Activated CD8-positive, alpha-beta memory T cell treated with anti-CD3 and anti-CD28 coated beads for 24 hours (primary cell): ENCODE data around the gene CEBPE.

Experiments used
- DNase-seq: peaks from one replicate; pipeline ENCODE4 v3.0.0-alpha.2; 2020

CEBPE gene

GRCh38 chr14:23118506-23119362, at the start of gene CEBPE:
CEBPE (minus strand) TSS chr14:23119255; CDS start chr14:23119091, 164 bp downstream.
- DNase-seq: peak; percentile 62

- DNase-seq: no peak
Observed at GRCh38 chr14:23168246-23168645, 49.2 kb upstream of the CEBPE start.

- DNase-seq: no peak
Observed at GRCh38 chr14:23167116-23167847, 48.2 kb upstream of the CEBPE start.

- no peak for DNase-seq
Observed at GRCh38 chr14:23164949-23165348, 45.9 kb upstream of the CEBPE start.

GRCh38 chr14:23164250-23164649, 45.2 kb upstream of the CEBPE start:
- DNase-seq: no peak

- no peak for DNase-seq
Observed at GRCh38 chr14:23163830-23164229, 44.8 kb upstream of the CEBPE start.

- no peak for DNase-seq
Observed at GRCh38 chr14:23162800-23163199, 43.7 kb upstream of the CEBPE start.

- no peak for DNase-seq
Observed at GRCh38 chr14:23162005-23162404, 43.0 kb upstream of the CEBPE start.

GRCh38 chr14:23160924-23161522, 42.0 kb upstream of the CEBPE start:
- DNase-seq: no peak

GRCh38 chr14:23159532-23159931, 40.5 kb upstream of the CEBPE start:
- DNase-seq: no peak

- DNase-seq: no peak
Observed at GRCh38 chr14:23158779-23159178, 39.7 kb upstream of the CEBPE start.

- no peak for DNase-seq
Observed at GRCh38 chr14:23154964-23155587, 36.0 kb upstream of the CEBPE start.

GRCh38 chr14:23153851-23154796, 35.1 kb upstream of the CEBPE start:
- DNase-seq: no peak

GRCh38 chr14:23151342-23151741, 32.3 kb upstream of the CEBPE start:
- no peak for DNase-seq

GRCh38 chr14:23149745-23150144, 30.7 kb upstream of the CEBPE start:
- DNase-seq: no peak

GRCh38 chr14:23148591-23149249, 29.7 kb upstream of the CEBPE start:
- DNase-seq: no peak

- DNase-seq: no peak
Observed at GRCh38 chr14:23147676-23148075, 28.6 kb upstream of the CEBPE start.

- DNase-seq: no peak
Observed at GRCh38 chr14:23146980-23147379, 27.9 kb upstream of the CEBPE start.

- DNase-seq: no peak
Observed at GRCh38 chr14:23146351-23146910, 27.4 kb upstream of the CEBPE start.

GRCh38 chr14:23145794-23146350, 26.8 kb upstream of the CEBPE start:
- no peak for DNase-seq

GRCh38 chr14:23143911-23144310, 24.9 kb upstream of the CEBPE start:
- DNase-seq: no peak
